Amniotic stem cell (primary cell): ENCODE measurements around the gene PHLPP1.
"Not testable (repeated sequence)": the region's sequence is repeated elsewhere in the genome, so short reads cannot be mapped to it uniquely, and the experiment has no call there.

ENCODE experiments used
- DNase-seq: peaks from one replicate; lab custom pipeline; 2025; lab: John Stamatoyannopoulos, UW

Gene PHLPP1

GRCh38 chr18:62894681-62895390 is 179.5 kb downstream of the PHLPP1 start:
- DNase-seq = no peak

DNA sequence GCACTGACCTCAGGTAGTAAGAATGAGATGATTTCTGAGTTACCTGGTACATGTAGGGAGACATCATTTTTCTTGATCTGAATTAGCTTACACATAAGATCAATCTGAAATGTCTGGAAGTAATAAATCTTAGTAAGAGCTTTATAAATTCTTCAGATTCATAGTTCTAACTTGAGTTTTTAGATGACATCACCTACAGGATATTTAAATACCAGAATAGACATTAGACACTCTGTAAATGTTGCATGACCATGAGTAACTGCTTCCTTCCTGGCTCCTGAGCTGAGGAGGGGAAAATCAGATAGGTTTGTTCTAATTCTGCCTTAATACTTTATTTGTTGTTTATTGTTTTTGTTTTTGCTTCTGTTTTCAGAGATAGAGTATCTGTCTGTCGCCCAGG is 181.8 kb downstream of the PHLPP1 start:
- DNase-seq = peak; percentile 18

DNA sequence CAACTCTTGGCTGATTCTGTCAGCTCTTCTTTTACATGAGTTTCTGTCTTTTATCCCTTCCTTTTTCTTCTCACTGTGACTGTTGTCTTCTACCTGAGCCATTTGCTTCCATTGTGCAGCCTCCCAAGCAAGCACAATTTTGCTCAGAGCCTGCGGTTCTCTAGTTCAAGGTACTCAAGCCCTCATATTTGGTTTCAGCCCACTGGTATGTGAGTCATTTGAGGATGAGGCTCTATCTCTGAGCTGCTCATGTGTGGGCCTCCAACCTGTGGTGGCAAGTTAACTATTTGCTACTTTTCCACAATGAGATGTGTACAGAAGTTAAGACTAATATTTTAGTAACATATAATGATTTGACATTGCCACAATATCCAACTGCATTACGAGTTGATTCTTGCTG is 183.0 kb downstream of the PHLPP1 start:
- DNase-seq = no peak

DNA sequence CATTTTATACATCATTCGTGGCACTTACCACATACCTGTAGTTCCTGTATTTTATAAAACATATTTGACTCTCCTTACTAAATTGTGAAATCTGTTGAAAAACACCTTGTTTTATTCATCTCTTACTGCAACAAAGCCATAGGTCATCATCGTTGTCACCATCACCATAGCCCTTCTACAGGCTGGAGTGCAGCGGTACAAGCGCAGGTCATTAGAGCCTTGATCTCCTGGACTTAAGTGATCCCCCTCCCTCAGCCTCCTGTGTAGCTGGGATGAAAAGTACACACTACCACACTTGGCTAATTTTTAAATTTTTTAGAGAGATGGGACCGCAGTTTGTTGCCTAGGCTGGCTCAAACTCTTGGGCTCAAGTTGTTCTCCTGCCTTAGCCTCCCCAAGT is 184.2 kb downstream of the PHLPP1 start:
- DNase-seq = no peak

DNA sequence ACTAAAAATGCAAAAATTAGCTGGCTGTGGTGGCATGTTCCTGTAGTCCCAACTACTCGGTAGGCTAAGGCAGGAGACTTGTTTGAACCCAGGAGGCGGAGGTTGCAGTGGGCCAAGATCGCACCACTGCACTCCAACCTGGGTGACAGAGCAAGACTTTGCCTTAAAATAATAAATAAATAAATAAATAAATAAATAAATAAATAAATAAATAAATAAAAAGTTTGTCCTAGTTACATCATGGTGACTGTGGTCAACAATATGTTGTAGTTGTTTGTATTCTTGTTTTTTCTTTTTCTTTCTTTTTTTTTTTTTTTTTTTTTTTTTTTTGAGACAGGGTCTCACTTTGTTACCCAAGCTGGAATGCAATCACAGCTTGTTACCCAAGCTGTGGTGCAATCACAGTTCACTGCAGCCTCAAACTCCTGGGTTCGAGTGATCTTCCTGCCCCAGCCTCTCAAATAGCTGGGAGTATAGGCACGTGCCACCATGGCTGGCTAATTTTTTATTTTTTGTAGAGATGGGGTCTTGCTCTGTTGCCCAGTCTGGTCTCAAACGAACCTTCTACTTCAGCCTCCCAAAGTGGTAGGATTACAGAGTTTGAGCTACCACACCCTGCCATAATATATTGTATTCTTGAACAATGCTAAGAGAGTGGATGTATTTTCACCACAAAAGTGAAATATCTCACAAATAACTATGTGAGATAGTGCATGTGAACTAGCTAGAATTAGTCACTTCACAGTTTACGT is 185.0 kb downstream of the PHLPP1 start:
- no peak for DNase-seq

DNA sequence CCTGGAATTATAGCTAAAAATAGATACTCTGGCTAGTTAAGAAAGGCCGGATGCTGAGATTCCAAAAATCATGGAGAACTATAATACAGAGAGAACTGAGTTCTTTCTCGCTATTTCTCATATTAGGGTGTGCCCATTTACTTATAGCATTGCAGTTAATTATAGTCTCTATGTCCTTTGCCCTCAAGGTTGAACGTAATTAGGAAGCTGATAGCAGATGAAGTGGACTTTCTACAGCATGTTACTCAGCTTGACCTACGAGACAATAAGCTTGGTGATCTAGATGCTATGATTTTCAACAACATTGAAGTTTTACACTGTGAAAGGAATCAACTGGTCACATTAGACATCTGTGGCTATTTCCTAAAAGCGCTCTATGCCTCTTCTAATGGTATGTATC is 187.4 kb downstream of the PHLPP1 start:
- DNase-seq = no peak

DNA sequence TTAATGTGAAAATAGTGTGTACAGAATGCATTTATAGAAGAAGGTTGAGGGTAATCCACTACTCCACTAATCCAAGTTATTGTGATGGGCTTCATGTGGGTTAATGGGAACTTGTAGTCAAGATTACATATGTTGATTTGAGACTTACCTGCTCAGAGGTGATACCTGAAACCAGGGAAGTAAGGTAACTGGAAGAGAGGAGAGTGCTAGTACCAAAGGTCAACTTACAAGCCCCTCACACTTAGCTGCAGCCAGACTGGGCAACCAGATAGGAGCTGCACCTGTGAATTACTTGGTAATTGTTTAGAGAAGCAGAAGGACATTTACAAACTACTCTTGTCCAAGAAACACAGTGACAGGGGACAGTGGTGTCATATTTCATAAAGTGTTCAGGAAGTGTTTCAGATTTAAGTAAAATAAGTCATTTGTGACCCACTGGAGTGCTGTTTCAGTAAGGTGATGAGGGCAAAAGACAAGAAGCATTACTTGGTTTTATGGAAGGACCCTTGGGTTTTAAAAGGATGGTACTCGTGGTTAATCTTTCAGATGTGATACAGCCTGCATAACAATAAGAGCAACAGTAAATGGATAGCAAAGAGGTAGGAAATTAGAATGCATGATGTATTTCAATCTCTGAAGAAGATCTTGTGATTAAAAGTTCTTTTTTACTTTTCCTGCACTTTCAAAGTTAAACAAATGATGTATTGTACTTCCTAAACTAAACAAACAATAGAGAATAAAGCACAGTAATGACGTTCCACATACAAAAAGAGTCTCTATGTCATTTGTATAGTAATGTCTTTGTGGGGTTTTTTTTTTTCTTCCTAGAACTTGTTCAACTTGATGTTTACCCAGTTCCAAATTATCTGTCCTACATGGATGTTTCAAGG is 189.3 kb downstream of the PHLPP1 start:
- DNase-seq = no peak

DNA sequence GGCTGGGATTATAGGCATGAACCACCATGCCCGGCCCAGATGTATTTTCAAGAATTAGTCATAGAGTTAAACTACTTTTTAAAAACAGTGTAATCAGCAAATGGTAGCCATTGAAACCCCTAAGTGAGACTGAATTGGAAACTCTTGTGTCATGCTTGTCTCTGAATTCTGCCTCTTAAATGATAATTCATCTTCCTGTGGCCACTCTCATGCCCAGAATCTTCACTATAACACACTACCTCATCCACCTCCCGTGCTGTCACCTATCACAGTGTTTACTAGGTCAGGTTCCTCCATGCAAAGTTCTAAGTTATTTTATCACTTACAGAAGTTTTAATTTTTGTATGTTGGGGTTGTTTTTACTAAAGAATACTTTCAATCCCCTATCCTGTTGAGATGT is 197.5 kb downstream of the PHLPP1 start:
- no peak for DNase-seq

DNA sequence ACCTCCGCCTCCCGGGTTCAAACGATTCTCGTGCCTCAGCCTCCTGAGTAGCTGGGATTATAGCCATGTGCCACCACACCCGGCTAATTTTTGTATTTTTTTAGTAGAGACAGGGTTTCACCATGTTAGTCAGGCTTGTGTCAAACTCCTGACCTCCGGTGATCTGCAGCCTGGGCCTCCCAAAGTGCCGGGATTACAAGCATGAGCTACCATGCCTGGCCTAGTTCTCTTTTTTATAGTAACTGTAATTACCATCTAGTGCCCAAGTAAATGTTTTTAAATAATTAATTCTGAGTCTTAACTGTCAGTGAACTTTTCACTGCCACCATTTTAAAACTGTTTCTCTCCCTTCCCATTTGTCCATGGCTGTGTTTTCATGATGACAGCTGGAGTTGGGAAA is 198.5 kb downstream of the PHLPP1 start:
- DNase-seq = not testable (repeated sequence)

GRCh38 chr18:62914871-62915392 is 199.6 kb downstream of the PHLPP1 start:
- DNase-seq = no peak

- DNase-seq = no peak
Observed at GRCh38 chr18:62918361-62918760, 203.0 kb downstream of the PHLPP1 start.

- DNase-seq = no peak
Observed at GRCh38 chr18:62919109-62919838, 203.9 kb downstream of the PHLPP1 start.

- DNase-seq = no peak
Observed at GRCh38 chr18:62925031-62925688, 209.8 kb downstream of the PHLPP1 start.

GRCh38 chr18:62928326-62928725 is 213.0 kb downstream of the PHLPP1 start:
- DNase-seq = no peak

DNA sequence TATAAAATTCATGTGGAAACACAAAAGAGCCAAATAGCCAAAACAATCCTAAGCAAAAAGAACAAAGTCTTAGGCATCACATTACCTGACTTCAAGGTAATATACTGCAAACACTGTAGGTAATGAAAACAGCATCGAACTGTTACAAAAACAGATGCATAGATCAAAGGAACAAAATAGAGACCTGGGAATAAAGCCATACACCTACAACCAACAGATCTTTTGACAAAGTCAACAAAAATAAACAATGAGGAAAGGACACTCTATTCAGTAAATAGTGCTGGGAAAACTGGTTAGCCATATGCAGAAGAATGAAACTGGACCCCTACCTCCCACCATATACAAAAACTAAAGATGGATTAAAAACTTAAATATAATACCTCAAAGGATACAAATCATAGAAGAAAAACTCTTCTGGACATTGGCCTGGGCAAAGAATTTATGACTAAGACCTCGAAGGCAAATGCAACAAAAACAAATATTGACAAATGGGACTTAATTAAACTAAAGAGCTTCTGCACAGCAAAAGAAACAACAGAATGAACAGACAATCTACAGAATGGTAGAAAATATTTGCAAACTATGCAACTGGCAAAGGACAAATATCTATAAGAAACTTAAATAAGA is 218.0 kb downstream of the PHLPP1 start:
- DNase-seq = no peak

GRCh38 chr18:62935994-62936393 is 220.7 kb downstream of the PHLPP1 start:
- no peak for DNase-seq

- no peak for DNase-seq
Observed at GRCh38 chr18:62937065-62937464, 221.7 kb downstream of the PHLPP1 start.

DNA sequence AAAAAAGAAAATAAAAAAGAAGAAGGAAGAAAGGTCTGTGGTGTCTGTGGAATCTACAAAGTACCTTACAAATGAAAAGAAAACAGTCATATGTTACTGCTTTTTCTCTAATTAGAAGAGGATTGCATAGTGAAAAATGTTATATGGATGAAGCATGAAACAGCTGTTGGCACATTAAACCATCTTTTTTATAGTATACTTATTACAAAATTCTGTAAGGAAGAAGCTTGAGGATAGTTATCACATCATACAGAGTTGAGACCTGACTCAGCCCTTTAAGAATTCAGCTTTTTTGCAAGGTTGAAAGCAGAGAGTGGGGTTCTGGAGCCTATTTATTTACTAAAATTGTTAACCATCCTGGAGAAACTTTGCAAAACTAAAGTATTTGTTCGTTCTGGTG is 222.7 kb downstream of the PHLPP1 start:
- peak; percentile 14 for DNase-seq

DNA sequence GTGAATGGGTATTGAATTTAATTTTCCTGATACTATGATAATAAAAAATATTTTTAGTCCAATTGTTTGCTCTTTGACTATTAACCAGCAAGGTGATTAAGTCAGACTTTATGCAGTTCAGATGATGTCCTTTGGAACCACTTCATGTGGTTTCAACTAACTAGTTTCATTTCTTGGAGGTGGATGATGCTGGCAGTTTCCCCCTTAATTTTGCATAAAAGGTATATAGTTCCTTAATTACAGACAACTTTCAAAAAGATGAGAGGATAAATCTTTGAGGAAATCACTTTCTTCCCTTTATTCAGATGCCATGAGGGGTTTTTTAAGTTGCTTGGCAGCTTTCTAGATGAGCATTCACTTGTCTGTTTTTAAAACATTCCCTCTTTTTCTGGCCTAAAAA is 223.1 kb downstream of the PHLPP1 start:
- no peak for DNase-seq

GRCh38 chr18:62939433-62939832 is 224.1 kb downstream of the PHLPP1 start:
- DNase-seq = no peak

DNA sequence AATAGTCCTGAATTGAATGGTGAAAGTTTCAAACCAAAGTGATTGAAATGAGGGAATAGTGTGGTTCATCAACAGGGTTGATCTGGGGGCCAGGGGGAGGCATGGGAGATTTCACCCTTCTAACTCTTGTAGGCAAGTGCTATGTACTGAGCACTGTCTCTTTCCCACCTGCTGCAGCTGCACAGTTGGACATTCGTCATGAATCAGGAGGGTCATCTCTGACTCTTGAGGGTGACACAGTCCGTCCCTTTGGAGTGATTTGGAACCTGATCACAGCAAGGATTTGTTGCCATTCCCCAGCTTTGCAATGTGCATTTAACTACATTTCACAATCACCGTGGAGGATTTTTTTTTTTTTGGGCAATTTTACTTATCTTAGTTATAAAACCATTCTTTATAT is 224.6 kb downstream of the PHLPP1 start:
- no peak for DNase-seq
